H54 (cell line): ENCODE data around the gene SAA1.

ENCODE experiments used
- DNase-seq: peaks from one replicate; pipeline ENCODE4 v3.0.0; 2011; ENCODE audit warnings: low spot score, mixed read lengths; ENCODE audit not compliant: insufficient read length
- FAIRE-seq: peaks from 3 replicates; lab custom pipeline; 2011; peaks lifted over from hg19 to GRCh38; lab: Jason Lieb, UNC
- POLR2A ChIP-seq: IDR thresholded peaks from 2 replicates; pipeline ENCODE4 v1.6.1; 2011; ENCODE audit warnings: low read depth, mild to moderate bottlenecking, low read length

SAA1 gene

GRCh38 chr11:18270102-18270501, 4.0 kb downstream of the SAA1 start:
- TF ChIP-seq POLR2A = no peak
- FAIRE-seq = no peak
- no peak for DNase-seq

GRCh38 chr11:18271206-18271605, 5.1 kb downstream of the SAA1 start:
- no peak for TF ChIP-seq POLR2A
- FAIRE-seq (no peak), DNase-seq (no peak)

- TF ChIP-seq POLR2A = no peak
- DNase-seq (no peak), FAIRE-seq (no peak)
Observed at GRCh38 chr11:18277565-18278271, 11.7 kb downstream of the SAA1 start.

- no peak for DNase-seq
- TF ChIP-seq POLR2A = no peak
- no peak for FAIRE-seq
Observed at GRCh38 chr11:18280438-18281045, 14.5 kb downstream of the SAA1 start.

GRCh38 chr11:18282626-18283025, 16.6 kb downstream of the SAA1 start:
- TF ChIP-seq POLR2A = no peak
- FAIRE-seq = no peak
- no peak for DNase-seq

GRCh38 chr11:18285841-18286240, 19.8 kb downstream of the SAA1 start:
- FAIRE-seq (no peak), DNase-seq (no peak)
- no peak for TF ChIP-seq POLR2A

- TF ChIP-seq POLR2A = no peak
- FAIRE-seq (no peak), DNase-seq (no peak)
Observed at GRCh38 chr11:18288911-18289310, 22.8 kb downstream of the SAA1 start.

- FAIRE-seq = no peak
- DNase-seq = no peak
Observed at GRCh38 chr11:18294862-18295261, 28.8 kb downstream of the SAA1 start.

GRCh38 chr11:18295316-18295715, 29.3 kb downstream of the SAA1 start:
- no peak for DNase-seq
- TF ChIP-seq POLR2A = no peak
- no peak for FAIRE-seq

More at GRCh38 chr11:18294862-18295261, 28.8 kb downstream of the SAA1 start:
- TF ChIP-seq POLR2A = no peak

- FAIRE-seq (no peak), DNase-seq (no peak)
- no peak for TF ChIP-seq POLR2A
Observed at GRCh38 chr11:18299721-18300120, 33.7 kb downstream of the SAA1 start.

GRCh38 chr11:18304745-18305144, 38.7 kb downstream of the SAA1 start:
- no peak for DNase-seq
- no peak for TF ChIP-seq POLR2A
- FAIRE-seq = no peak

GRCh38 chr11:18307461-18308139, 41.5 kb downstream of the SAA1 start:
- no peak for TF ChIP-seq POLR2A
- DNase-seq = no peak
- FAIRE-seq = no peak

GRCh38 chr11:18308242-18308641, 42.2 kb downstream of the SAA1 start:
- no peak for FAIRE-seq
- no peak for TF ChIP-seq POLR2A
- DNase-seq = no peak

- FAIRE-seq (no peak), DNase-seq (no peak)
- no peak for TF ChIP-seq POLR2A
Observed at GRCh38 chr11:18309691-18310090, 43.6 kb downstream of the SAA1 start.

- no peak for TF ChIP-seq POLR2A
- FAIRE-seq (no peak), DNase-seq (no peak)
Observed at GRCh38 chr11:18310800-18311340, 44.8 kb downstream of the SAA1 start.
